Measurements from ENCODE around the gene BMP7.

BMP7 gene

GRCh38 chr20:57261457-57262251 lies 4.8 kb downstream of the BMP7 start:
- Histone ChIP-seq H3K9me3 (ENCODE audit: insufficient read depth, low read depth, low read length) (no peaks in the 10 kb centered on the region), H3K27me3 (ENCODE audit: insufficient read depth, low read length, poor library complexity, severe bottlenecking) (no peaks in the 10 kb centered on the region), H3K79me2 (ENCODE audit: insufficient read depth, low read length) (no peaks in the 10 kb centered on the region), H3K9ac (ENCODE audit: low read depth, low read length, poor library complexity, severe bottlenecking) (no peak overlapping the region), H3K9me2 (replicated peaks; ENCODE audit: low read depth, low read length) (no peaks in the 10 kb centered on the region), H3F3A (ENCODE audit: low read depth) (no peaks in the 10 kb centered on the region), H3K4me1 (ENCODE audit: insufficient read depth, low read length, poor library complexity, severe bottlenecking) (peaks cover 9% of the 10 kb centered on the region), H3K4me3 (ENCODE audit: low read length, poor library complexity, severe bottlenecking) (no peak overlapping the region), H4K20me1 (ENCODE audit: insufficient read depth, low read length, poor library complexity, severe bottlenecking) (no peaks in the 10 kb centered on the region), H3K36me3 (ENCODE audit: insufficient read depth, low read length) (no peaks in the 10 kb centered on the region), H2AFZ (ENCODE audit: low read length) (no peak overlapping the region), H3K4me2 (ENCODE audit: low read depth, low read length, poor library complexity, severe bottlenecking) (no peak overlapping the region)
- TF ChIP-seq CTCF (conservative IDR thresholded peaks at IDR 0.05; ENCODE audit: low read length): no peak

- Histone ChIP-seq H3K9me3 (ENCODE audit: insufficient read depth, low read depth, low read length) (no peaks in the 10 kb centered on the region), H2AFZ (ENCODE audit: low read length) (no peak overlapping the region), H3K9me2 (replicated peaks; ENCODE audit: low read depth, low read length) (no peaks in the 10 kb centered on the region), H3K4me3 (ENCODE audit: low read length, poor library complexity, severe bottlenecking) (no peak overlapping the region), H3K27me3 (ENCODE audit: insufficient read depth, low read length, poor library complexity, severe bottlenecking) (no peaks in the 10 kb centered on the region), H3K4me2 (ENCODE audit: low read depth, low read length, poor library complexity, severe bottlenecking) (no peak overlapping the region), H4K20me1 (ENCODE audit: insufficient read depth, low read length, poor library complexity, severe bottlenecking) (no peaks in the 10 kb centered on the region), H3K9ac (ENCODE audit: low read depth, low read length, poor library complexity, severe bottlenecking) (no peak overlapping the region), H3K4me1 (ENCODE audit: insufficient read depth, low read length, poor library complexity, severe bottlenecking) (peaks cover 9% of the 10 kb centered on the region), H3F3A (ENCODE audit: low read depth) (no peaks in the 10 kb centered on the region), H3K36me3 (ENCODE audit: insufficient read depth, low read length) (no peaks in the 10 kb centered on the region), H3K79me2 (ENCODE audit: insufficient read depth, low read length) (no peaks in the 10 kb centered on the region)
- TF ChIP-seq EZH2phosphoT487 (IDR thresholded peaks at IDR 0.05; ENCODE audit: borderline replicate concordance): no peak
Observed at GRCh38 chr20:57260934-57261333, 5.5 kb downstream of the BMP7 start.

GRCh38 chr20:57259938-57260921 lies 6.2 kb downstream of the BMP7 start:
- Histone ChIP-seq H3K27me3 (ENCODE audit: insufficient read depth, low read length, poor library complexity, severe bottlenecking) (no peaks in the 10 kb centered on the region), H3K4me1 (ENCODE audit: insufficient read depth, low read length, poor library complexity, severe bottlenecking) (peaks cover 12% of the 10 kb centered on the region), H4K20me1 (ENCODE audit: insufficient read depth, low read length, poor library complexity, severe bottlenecking) (no peaks in the 10 kb centered on the region)

More at GRCh38 chr20:57259938-57260921, 6.2 kb downstream of the BMP7 start:
- no peaks in the 10 kb centered on the region for H3K36me3 ChIP-seq (ENCODE audit: insufficient read depth, low read length)
- no peak overlapping the region for H2AFZ ChIP-seq (ENCODE audit: low read length)
- no peaks in the 10 kb centered on the region for H3K9me3 ChIP-seq (ENCODE audit: insufficient read depth, low read depth, low read length)
- no peak overlapping the region for H3K9ac ChIP-seq (ENCODE audit: low read depth, low read length, poor library complexity, severe bottlenecking)
- no peaks in the 10 kb centered on the region for H3K79me2 ChIP-seq (ENCODE audit: insufficient read depth, low read length)
- no peaks in the 10 kb centered on the region for H3F3A ChIP-seq (ENCODE audit: low read depth)
- no peak overlapping the region for H3K4me3 ChIP-seq (ENCODE audit: low read length, poor library complexity, severe bottlenecking)
- no peaks in the 10 kb centered on the region for H3K9me2 ChIP-seq (replicated peaks; ENCODE audit: low read depth, low read length)
- no peak overlapping the region for H3K4me2 ChIP-seq (ENCODE audit: low read depth, low read length, poor library complexity, severe bottlenecking)
- no peak for TF ChIP-seq EZH2phosphoT487 (IDR thresholded peaks at IDR 0.05; ENCODE audit: borderline replicate concordance)
- no peak for TF ChIP-seq CTCF (conservative IDR thresholded peaks at IDR 0.05; ENCODE audit: low read length)
